GM19099 (cell line): ENCODE results near the gene RAMP3.

Experiments
- POLR2A ChIP-seq: IDR thresholded peaks from 3 replicates; pipeline ENCODE4 v1.6.1; 2011; ENCODE audit warnings: low read depth; ENCODE audit not compliant: insufficient read length; ENCODE audit errors: extremely low read depth

The RAMP3 gene

GRCh38 chr7:45126201-45126600 is 31.4 kb upstream of the RAMP3 start:
- no peak for TF ChIP-seq POLR2A

- TF ChIP-seq POLR2A: no peak
Observed at GRCh38 chr7:45126920-45127319, 30.7 kb upstream of the RAMP3 start.

GRCh38 chr7:45129181-45129800 is 28.3 kb upstream of the RAMP3 start:
- TF ChIP-seq POLR2A: no peak

GRCh38 chr7:45129906-45130305 is 27.7 kb upstream of the RAMP3 start:
- TF ChIP-seq POLR2A: no peak

GRCh38 chr7:45130910-45131309 is 26.7 kb upstream of the RAMP3 start:
- no peak for TF ChIP-seq POLR2A

GRCh38 chr7:45131891-45132290 is 25.7 kb upstream of the RAMP3 start:
- TF ChIP-seq POLR2A: no peak

GRCh38 chr7:45132708-45133320 is 24.8 kb upstream of the RAMP3 start:
- TF ChIP-seq POLR2A: no peak

- TF ChIP-seq POLR2A: no peak
Observed at GRCh38 chr7:45133352-45133751, 24.2 kb upstream of the RAMP3 start.

GRCh38 chr7:45133877-45134276 is 23.7 kb upstream of the RAMP3 start:
- TF ChIP-seq POLR2A: no peak

- TF ChIP-seq POLR2A: no peak
Observed at GRCh38 chr7:45136106-45137060, 21.2 kb upstream of the RAMP3 start.

- no peak for TF ChIP-seq POLR2A
Observed at GRCh38 chr7:45138433-45139267, 18.9 kb upstream of the RAMP3 start.

GRCh38 chr7:45140827-45141226 is 16.8 kb upstream of the RAMP3 start:
- TF ChIP-seq POLR2A: no peak

GRCh38 chr7:45143616-45144015 is 14.0 kb upstream of the RAMP3 start:
- no peak for TF ChIP-seq POLR2A

- no peak for TF ChIP-seq POLR2A
Observed at GRCh38 chr7:45145881-45146280, 11.7 kb upstream of the RAMP3 start.

GRCh38 chr7:45146531-45147379 is 10.8 kb upstream of the RAMP3 start:
- TF ChIP-seq POLR2A: no peak
